ENCODE data around the gene ANTXR1.
A peak's percentile ranks its signal among the peaks of the same experiment; 100 is the strongest.
"Not testable (repeated sequence)": the region's sequence is repeated elsewhere in the genome, so short reads cannot be mapped to it uniquely, and the experiment has no call there.

ANTXR1 gene

DNA sequence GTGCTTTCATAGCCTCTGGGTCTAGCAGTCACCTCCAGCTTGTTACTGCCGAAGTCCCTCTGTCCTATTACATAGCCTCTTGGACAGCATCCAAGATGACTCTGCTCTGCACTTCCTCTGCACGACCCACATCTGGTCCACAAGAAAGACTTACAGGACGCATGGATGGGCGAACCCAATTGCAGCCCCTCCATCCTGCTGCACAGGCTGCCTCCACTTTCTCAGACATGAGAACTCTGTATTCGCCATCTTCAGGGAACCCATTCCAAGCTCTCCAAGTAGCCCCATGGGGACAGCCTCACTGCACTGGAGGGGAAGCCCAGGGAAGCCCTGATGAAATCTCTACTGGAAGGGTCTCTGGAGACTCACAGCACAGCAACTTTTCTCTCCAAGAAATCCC lies 201.9 kb downstream of the ANTXR1 start:
- peak; percentile 42 for DNase-seq

DNA sequence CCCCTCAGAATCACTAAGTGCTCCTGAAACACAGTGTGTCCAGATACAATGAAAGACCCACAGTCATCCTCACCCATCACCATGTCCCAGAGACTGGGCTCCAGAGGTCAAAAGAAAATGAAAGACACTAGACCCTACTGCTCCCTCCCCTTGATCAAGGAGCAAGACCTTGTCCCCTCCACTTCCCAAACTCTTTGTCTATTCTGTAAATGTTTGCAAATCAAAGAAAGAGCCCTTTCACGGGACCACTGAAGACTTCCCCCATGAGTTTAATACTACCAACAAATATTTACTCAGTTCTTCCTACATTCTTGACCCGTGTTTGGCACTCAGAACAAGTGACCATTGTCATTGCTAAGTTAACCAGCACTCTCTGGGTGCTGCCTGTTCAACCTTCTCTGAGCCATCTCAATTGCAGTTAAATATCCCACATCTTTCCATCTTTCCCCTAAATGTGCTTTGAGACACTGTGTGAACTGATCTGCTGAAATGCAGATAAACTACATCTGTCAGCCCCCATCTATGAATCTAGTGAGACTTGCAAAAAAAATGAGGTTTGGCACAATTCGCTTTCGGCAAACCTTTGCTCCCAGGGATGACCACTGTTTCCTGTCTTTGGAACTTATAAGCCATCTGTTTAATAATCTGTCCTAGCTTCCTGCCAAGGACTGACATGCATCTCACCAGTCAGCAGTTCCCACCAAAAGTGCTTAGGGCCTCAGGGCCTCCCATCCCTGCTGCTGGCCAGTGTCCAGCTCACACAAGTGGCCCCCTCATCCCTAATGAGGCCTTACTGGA lies 203.8 kb downstream of the ANTXR1 start:
- DNase-seq, result no peak

DNA sequence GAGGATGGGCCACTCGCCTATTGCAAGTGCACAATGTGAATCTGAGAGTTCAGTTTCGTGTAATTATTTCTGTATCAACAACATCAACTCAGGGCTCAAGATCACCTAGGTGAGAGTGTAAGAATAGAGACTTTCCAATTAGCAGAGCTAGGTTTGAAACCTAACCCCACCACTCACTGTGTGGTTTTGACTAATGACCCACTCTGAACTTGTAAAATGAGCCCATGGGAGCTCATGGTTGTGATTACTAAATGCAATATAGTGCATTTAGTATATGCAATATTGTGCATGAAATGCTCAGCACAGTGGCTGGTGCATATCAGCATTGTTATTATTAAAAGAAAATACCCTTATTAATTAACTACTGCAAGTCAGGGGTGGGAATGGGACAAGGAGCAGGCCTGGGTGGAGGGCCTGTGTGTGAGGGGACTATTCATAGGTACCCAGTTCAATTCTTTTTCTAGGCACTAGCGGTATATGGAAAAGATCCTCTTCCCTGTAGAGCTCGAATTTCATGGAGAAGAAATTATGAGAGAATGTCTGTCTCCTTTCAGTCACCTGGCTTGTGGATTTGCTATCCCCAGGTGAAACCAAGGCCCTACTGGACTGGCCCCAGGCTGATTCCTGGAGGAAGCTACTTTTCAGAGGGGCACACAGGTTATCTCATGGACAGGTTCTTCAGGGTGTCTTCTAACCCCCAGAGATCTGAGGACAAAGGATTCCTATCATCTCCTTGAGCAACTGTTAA lies 204.5 kb downstream of the ANTXR1 start:
- no peak for DNase-seq

DNA sequence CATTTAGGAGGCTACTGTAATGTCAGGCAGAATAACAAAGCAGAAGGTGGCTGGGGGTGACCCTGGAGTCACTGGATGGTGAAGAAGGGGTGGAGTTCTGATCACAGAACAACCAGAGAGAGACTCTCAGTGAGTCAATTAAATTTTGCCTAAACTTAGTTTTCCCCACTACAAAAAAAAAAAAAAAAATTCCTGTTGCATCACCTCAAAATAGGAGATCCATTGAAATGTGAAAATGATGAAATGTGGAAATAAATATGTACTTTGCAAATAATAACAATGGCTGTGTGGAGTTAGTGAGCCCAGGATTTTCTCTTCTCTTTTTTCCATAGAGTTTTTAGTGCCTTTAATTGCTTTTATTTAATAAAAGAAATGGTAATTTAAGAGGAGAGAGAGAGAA lies 208.5 kb downstream of the ANTXR1 start:
- DNase-seq, result no peak

DNA sequence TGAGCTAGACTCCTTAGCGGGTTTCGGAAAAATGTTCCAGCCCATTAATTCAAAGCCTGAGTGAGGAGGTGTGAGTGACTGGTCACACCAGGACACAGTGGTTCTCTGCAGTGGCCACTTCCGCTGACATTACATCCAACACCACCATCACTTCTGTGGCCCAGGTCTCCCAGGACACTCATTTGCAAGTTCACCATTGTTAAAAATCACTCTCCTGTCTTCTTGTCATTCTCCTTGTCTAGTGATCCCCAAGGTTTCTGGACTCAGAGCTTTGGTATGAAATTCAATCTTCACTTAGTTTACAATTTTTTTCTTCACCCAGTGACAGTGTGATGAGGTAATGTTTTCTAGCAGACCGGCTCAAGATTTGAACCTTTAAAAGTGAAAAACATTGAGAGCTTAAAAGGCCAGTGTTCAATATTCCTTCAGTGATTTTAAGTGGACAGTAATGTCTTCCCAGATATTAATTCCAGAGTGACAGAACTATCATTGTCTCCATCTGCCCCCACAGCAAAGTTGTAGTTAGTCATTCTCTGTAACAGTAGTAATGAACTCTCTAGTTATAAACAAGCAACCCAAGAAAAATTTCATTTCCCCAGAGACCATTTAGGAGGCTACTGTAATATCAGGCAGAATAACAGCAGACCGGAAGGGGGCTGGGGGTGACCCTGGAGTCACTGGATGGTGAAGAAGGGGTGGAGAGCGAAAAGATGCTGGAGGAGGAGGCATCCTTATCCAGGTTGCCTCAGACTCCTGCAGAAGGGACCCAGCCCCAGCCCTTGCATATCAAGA lies 209.2 kb downstream of the ANTXR1 start:
- no peak for DNase-seq

DNA sequence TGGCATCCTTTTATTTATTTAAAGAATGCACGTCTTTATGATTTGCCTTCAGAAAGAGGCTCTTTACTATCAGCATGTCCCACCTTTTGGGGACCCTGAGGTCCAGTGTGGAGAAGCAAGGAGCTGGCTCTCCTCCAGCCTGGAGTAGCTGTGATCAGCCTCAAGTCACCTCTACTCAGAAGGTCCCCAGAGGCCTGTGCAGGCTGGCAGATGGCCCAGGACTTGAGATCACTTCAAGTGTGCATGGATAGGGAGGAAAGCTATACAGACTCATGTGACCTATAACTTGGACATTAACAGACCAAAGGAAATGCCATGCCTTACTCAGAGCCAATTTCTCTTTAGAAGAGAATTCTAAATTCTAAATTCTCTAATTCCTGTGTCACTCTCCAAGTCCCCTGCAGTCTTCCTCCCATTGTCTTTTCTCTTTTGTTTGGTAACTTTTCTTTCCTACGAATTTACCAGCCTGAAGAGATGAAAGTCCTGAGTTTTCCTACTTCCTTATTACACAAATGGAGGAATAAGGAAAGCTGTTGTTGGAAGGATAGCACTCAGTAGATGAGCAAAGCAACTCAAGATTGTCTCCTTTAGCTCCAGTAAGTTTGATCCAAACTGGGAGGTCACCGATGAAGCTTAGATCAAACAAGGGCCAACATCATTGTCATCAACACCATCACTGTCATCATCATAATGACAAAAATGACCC lies 210.1 kb downstream of the ANTXR1 start:
- no peak for DNase-seq

DNA sequence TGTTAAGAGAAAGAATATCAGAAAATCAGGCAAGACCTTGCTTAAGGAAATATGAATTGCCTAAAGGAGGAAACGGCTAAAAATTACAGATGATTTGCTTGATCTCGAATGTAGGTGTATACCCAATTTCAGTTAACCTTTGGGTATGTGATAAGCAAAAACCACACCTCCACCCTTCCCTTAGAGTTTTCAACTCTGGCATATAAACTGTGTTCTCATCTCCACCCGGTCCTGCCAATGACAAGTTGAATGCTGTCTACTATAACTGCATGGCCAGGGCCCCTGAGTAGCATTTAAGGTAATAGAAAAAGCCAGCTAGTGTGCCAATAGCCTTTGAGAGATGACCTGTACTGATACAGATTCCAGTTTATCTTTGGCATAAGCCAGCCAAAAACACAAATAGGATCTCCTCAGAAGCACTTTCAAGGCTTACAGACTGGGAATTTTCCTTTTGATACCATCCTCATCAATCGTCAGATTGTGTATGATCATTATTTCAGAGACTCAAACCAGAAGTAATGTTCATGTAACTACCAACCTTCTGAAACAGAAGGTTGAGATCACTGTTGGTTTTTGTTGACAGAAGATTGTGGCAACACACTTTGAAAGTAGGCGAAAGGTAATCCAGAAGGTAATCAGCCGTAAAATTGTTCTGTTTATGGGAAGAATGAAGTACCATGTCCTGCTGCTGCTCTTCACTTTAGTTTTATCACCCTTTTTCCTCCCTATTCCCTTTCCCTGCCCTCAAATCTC lies 211.0 kb downstream of the ANTXR1 start:
- DNase-seq, result no peak

DNA sequence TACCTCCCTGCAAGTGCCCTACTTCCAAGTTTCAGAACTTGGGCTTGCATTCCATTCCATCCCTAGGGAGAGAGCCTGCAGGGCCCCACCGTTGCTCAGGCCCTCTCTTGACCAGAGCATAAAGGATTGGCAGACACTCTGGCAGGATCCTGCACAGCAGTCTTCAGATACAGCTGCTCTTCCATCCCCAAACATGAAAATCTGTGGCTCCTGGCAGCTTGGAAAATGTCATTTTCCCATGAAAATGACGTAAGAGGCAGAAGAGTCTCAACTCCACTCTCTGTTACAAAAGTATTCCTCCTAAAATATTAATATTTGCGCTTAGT lies 211.5 kb downstream of the ANTXR1 start:
- DNase-seq, result no peak

DNA sequence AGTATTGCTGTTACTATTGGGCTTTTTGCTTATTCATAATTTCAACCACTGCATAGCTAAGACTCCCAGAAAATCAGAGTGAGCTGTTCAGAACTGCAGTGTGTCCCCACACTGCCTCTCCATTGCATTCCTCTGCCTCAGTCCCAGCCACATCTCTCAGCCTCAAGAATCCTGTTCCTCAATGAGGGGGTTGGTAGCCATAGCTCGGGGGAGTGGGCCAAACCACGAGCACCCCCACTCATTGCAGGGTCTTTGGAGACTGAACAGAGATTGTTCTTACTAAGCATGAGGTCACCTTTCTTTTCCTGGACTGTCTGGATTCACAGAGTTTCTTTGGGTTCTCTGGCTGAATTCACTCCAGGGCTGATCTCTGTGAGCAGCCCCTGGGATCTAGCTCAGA lies 213.0 kb downstream of the ANTXR1 start:
- DNase-seq, result no peak

DNA sequence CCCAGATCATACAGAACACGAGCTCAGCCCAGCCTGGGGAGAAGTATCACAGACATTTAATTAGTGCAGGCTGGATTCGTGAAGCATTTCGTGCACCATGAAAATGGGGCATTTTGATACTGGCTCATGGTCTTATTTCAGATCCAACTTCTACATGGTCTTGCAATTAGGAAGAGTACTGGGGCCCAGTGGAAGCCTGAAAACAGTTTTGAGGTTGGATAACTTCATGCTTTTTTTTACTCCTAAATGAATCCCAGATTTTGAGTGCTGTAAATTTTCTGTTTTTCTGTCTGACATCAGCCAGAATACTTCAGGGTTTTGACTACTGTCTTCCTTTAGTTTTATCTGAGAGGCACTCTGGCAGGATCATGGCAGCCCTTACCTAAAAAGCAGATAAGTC lies 213.9 kb downstream of the ANTXR1 start:
- DNase-seq, result no peak

DNA sequence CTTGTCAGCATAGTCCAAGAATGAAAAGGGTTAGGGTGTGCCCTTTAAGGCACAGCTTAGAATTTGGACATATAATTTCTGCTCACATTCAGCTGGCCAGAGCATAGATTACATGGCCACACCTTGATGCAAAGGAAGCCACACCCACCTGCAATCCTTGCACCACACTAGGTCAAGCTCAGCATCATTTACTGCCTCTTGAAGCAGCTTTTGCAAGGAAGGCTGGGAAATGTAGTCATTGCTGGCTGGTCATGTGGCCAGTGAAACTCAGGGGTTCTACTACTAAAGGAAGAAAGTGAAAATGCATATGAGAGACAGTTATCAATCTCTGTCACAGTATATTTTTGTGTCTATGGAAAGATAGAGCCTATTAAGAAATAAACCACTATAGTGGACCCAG lies 214.7 kb downstream of the ANTXR1 start:
- DNase-seq, result no peak

DNA sequence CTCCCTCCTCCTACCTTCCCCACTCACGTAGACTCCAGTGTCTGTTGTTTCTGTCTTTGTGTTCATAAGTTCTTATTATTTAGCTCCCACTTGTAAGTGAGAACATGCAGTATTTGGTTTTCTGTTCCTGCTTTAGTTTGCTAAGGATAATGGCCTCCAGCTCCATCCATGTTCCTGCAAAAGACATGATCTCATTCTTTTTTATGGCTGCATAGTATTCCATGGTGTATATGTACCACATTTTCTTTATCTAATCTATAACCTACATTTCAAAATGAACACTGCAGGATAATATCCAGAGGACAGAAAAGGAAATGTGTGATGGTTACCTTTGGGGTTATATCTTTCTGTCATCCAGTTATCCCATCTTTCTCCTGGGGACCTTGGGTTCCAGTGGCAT lies 218.0 kb downstream of the ANTXR1 start:
- DNase-seq, result not testable (repeated sequence)

DNA sequence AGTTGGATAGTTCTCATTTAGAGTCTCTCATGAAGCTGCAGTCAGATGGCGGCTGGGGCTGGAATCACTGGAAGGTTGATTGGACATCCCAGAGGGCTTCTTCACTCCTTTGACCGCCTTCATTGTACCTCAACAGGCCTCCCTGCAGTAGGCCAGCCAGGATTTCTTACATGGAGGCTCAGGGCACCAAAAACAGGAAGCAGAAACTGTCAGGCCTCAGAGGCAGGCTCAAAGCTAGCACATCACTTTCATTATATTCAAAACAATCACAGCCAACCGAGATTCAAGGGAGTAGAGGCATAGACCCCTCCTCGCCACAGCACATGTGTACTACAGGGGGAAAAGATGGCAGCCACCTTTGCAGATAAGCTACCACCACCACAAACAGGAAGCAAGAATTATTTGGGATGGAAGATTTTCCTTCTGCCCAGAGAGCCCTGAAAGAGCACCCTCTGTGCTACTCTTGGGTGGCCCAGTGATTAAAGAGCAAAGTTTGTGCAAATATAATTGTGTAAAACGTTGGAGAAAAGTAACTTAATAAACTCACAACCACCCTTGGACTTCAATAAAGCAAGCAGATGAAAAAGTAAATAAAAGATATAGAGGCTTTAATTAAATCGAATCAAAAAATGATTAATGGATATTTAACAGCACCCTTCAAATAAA lies 218.8 kb downstream of the ANTXR1 start:
- peak; percentile 42 for DNase-seq

DNA sequence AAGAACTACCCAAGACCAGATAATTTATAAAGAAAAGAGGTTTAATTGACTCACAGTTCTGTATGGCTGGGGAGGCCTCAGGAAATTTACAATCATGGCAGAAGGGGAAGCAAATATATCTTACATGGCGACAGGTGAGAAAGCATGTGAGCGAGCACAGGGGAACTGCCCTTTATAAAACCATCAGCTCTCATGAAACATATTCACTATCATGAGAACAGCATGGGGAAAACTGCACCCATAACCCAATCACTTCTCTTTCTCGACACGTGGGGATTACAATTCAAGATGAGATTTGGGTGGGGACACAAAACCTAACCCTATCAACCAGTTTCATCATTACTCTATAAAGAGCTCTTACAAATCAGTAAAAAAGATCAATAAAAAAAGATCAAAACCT lies 222.9 kb downstream of the ANTXR1 start:
- DNase-seq, result not testable (repeated sequence)

DNA sequence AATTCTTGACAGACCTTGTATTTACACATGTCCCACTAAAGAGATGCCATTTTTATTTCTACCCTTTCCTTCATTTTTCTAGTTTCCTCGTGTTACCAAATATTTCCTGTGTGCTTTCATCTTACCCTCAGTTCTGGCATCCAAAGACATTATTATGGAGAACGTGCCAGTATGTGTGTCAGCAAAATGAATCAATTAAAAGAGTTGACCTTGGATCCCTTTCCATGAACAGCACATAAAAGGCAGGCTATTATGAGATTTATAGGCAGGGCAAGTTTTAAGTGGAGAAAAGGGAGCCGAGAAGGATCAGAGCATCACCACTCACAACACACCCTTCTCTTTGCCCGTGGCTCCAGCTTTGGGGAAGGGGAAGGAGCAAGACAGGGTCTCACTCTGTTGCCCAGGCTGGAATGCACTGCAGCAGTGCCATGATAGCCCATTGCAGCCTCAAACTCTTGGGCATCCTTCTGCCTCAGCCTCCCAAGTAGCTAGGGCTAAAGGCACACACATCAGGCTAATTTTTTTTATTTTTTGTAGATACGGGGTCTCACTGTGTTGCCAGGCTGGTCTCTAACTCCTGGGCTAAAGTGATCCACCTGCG lies 224.2 kb downstream of the ANTXR1 start:
- DNase-seq, result no peak

DNA sequence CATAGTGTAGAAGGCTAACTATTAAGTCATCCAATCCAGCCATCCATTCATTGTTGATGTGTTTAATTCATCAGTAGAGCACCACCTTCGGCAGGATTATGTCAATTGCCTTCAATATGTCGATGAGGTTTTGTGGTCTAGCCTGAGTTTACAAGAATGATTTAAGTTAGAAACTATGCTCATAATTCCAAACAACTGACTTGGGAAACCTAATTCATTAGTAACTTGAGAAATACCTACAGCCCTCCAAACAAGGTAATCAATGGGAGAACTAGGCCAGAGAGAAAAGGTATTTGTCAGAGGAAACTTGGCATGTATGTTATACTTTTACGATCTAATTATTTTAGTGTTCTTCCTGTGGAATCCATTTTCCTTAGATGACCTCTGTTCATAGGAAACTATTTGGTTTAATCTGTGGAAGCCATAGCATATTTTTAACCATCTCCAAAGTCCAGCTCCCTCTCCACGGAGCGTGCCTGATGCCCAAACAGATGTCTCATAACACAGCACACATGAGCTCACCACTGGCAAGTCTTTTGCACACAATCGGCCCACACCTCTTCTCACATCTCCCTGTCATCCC lies 225.6 kb downstream of the ANTXR1 start:
- DNase-seq, result no peak

DNA sequence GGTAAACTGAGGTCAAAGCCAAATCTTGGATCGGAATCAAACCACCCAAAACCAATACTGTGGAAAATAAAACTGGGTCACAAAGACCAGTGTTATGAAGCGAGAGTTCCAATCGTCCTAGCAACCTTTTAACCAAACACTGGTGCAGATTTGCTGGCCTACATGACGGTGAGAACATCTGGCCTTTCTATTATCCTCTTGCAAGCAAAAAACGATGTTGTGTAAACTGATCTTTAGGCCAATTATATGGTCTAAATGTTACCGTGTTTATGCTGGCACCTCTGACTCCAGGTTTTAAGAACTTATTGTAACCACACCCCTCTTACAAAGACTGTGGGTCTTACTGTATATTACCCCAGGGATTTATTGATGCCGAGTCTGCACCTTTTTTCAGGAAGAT lies 228.1 kb downstream of the ANTXR1 start:
- no peak for DNase-seq

DNA sequence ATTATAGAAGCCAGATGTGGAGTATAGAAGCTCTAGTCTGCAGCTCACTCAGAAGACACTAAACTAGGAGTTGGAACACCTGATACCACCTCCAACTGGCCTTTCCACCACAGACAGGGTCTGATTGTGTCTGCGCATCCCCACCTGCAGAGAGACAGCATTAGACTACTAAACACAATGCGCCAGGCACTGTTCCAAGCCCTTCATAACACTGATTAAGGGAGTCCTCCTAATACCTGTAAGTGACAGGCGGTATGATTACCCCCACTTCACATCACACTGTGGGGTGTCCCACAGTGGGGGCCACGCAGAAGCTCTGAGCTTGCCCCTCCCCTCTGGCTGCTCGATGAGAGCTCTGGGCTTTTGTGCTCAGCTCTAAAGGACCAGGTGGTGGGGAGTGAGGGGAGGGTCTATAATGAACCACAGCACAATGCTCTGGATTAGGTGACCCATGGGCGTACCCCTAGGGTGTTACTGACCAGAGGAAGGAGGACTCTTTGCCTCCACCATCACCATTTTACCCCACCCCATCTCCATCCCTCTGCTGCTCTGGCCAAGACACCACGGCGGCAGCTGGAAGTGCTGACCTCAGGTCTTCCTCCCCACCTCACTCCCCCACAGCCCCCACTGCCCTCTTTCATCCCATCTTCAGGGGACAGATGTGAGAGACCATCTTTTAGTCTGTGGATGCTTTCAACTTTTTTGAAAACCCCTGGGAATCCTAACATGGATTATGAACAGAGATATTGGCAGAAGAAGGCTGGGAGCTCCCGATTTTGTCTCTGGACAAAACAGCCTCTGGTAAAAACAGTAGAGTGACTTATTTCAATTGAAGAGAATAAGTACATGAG lies 228.9 kb downstream of the ANTXR1 start:
- no peak for DNase-seq

DNA sequence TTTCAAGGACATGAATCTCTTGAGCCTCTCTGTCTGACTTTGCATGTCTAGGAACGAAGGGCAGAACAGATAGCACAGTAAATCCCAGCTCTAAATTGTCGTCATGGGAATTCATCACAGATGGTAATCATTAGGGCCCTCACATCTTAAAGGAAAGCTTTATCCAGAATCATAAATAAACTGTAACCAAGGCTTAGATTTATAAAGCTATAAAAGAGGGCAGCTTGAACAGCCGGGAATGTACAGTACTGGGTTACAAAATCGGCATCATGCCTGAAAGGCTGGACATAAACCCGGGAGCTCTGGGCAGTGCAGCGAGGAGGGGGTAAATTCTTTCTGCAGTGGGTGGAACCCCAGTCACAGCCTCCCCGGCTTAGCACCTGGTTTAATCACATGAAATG lies 229.7 kb downstream of the ANTXR1 start:
- no peak for DNase-seq

DNA sequence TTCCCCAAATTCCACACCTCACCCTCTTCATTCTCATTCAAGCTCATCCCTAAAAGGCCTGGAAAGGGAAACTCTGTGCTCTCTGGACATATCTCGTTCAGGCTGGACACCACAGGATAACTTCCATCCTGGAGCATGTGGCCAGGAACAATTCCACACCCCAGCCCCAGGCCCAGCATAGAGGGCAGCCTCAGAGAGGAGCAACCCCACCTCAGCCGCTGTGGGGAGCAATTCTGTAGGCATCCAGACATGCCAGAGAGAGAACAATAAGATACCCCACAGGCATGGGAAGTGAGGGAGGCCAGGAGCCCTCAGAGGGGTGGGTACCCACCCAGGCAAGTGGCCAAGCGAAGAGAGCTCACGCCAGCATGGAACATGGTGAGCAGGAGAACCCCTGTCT lies 230.7 kb downstream of the ANTXR1 start:
- DNase-seq, result no peak

Data from MV-4-11 (cell line).